ENCODE measurements around the gene SLC27A2.
A peak's percentile ranks its signal among the peaks of the same experiment; 100 is the strongest.
"Not testable (repeated sequence)": the region's sequence is repeated elsewhere in the genome, so short reads cannot be mapped to it uniquely, and the experiment has no call there.

Gene SLC27A2
- total RNA-seq, result 0.39 to 1.2 (median 0.96) reads per million in 3 donors

- H3K27me3 ChIP-seq (replicated peaks; ENCODE audit: control insufficient read depth, insufficient read depth, low read length, poor library complexity, severe bottlenecking), result no peaks in the 10 kb centered on the region
These were observed at the start of gene SLC27A2 for GRCh38 chr15:50181969-50182218. Gene SLC27A2, plus strand, starts transcription at chr15:50182196. Its CDS starts 232 bp downstream, at chr15:50182428.

GRCh38 chr15:50132251-50132984 lies 49.6 kb upstream of the SLC27A2 start:
- H3K4me1 ChIP-seq (ENCODE audit: control insufficient read depth, insufficient read depth, low read length, poor library complexity, severe bottlenecking); H3K27ac ChIP-seq (ENCODE audit: insufficient read depth, low read length, poor library complexity, severe bottlenecking); H3K9me3 ChIP-seq (ENCODE audit: control insufficient read depth, low read length); H3K4me3 ChIP-seq (ENCODE audit: insufficient read depth, low read depth, low read length, poor library complexity, severe bottlenecking); H3K36me3 ChIP-seq (ENCODE audit: control insufficient read depth, insufficient read depth, low read length); DNase-seq; H3K27me3 ChIP-seq (replicated peaks; ENCODE audit: control insufficient read depth, insufficient read depth, low read length, poor library complexity, severe bottlenecking): not testable (repeated sequence)

More at GRCh38 chr15:50181969-50182218, at the start of gene SLC27A2:
- peak in 2 of 3 donors; percentile 6 to 13 for DNase-seq
- H3K36me3 ChIP-seq (ENCODE audit: control insufficient read depth, insufficient read depth, low read length), result no peaks in the 10 kb centered on the region
- H3K4me3 ChIP-seq (ENCODE audit: insufficient read depth, low read depth, low read length, poor library complexity, severe bottlenecking), result peak within 1 kb of the TSS; percentile 58
- no peaks in the 10 kb centered on the region for H3K9me3 ChIP-seq (ENCODE audit: control insufficient read depth, low read length)
- peaks cover 3% of the 10 kb centered on the region for H3K4me1 ChIP-seq (ENCODE audit: control insufficient read depth, insufficient read depth, low read length, poor library complexity, severe bottlenecking)
- no peak within 1 kb of the TSS for H3K27ac ChIP-seq (ENCODE audit: insufficient read depth, low read length, poor library complexity, severe bottlenecking)

- no peaks in the 10 kb centered on the region for H3K27me3 ChIP-seq (replicated peaks; ENCODE audit: control insufficient read depth, insufficient read depth, low read length, poor library complexity, severe bottlenecking)
- no peak for DNase-seq
- H3K27ac ChIP-seq (ENCODE audit: insufficient read depth, low read length, poor library complexity, severe bottlenecking), result no peak overlapping the region
- no peaks in the 10 kb centered on the region for H3K4me1 ChIP-seq (ENCODE audit: control insufficient read depth, insufficient read depth, low read length, poor library complexity, severe bottlenecking)
- no peaks in the 10 kb centered on the region for H3K36me3 ChIP-seq (ENCODE audit: control insufficient read depth, insufficient read depth, low read length)
- no peaks in the 10 kb centered on the region for H3K9me3 ChIP-seq (ENCODE audit: control insufficient read depth, low read length)
- no peak overlapping the region for H3K4me3 ChIP-seq (ENCODE audit: insufficient read depth, low read depth, low read length, poor library complexity, severe bottlenecking)
These were observed 47.4 kb upstream of the SLC27A2 start for GRCh38 chr15:50134524-50135024.

- no peaks in the 10 kb centered on the region for H3K36me3 ChIP-seq (ENCODE audit: control insufficient read depth, insufficient read depth, low read length)
- H3K27me3 ChIP-seq (replicated peaks; ENCODE audit: control insufficient read depth, insufficient read depth, low read length, poor library complexity, severe bottlenecking), result no peaks in the 10 kb centered on the region
- no peaks in the 10 kb centered on the region for H3K9me3 ChIP-seq (ENCODE audit: control insufficient read depth, low read length)
- H3K27ac ChIP-seq (ENCODE audit: insufficient read depth, low read length, poor library complexity, severe bottlenecking), result no peak overlapping the region
- DNase-seq, result no peak
- H3K4me1 ChIP-seq (ENCODE audit: control insufficient read depth, insufficient read depth, low read length, poor library complexity, severe bottlenecking), result no peaks in the 10 kb centered on the region
- H3K4me3 ChIP-seq (ENCODE audit: insufficient read depth, low read depth, low read length, poor library complexity, severe bottlenecking), result no peak overlapping the region
These were observed 46.9 kb upstream of the SLC27A2 start for GRCh38 chr15:50135031-50135551.

- DNase-seq, result no peak
- Histone ChIP-seq H3K4me1 (ENCODE audit: control insufficient read depth, insufficient read depth, low read length, poor library complexity, severe bottlenecking) (no peaks in the 10 kb centered on the region), H3K4me3 (ENCODE audit: insufficient read depth, low read depth, low read length, poor library complexity, severe bottlenecking) (no peak overlapping the region), H3K9me3 (ENCODE audit: control insufficient read depth, low read length) (no peaks in the 10 kb centered on the region), H3K36me3 (ENCODE audit: control insufficient read depth, insufficient read depth, low read length) (no peaks in the 10 kb centered on the region), H3K27me3 (replicated peaks; ENCODE audit: control insufficient read depth, insufficient read depth, low read length, poor library complexity, severe bottlenecking) (no peaks in the 10 kb centered on the region), H3K27ac (ENCODE audit: insufficient read depth, low read length, poor library complexity, severe bottlenecking) (no peak overlapping the region)
These were observed 44.6 kb upstream of the SLC27A2 start for GRCh38 chr15:50137330-50137761.

- Histone ChIP-seq H3K36me3 (ENCODE audit: control insufficient read depth, insufficient read depth, low read length) (no peaks in the 10 kb centered on the region), H3K27ac (ENCODE audit: insufficient read depth, low read length, poor library complexity, severe bottlenecking) (no peak overlapping the region), H3K4me1 (ENCODE audit: control insufficient read depth, insufficient read depth, low read length, poor library complexity, severe bottlenecking) (no peaks in the 10 kb centered on the region), H3K9me3 (ENCODE audit: control insufficient read depth, low read length) (no peaks in the 10 kb centered on the region), H3K27me3 (replicated peaks; ENCODE audit: control insufficient read depth, insufficient read depth, low read length, poor library complexity, severe bottlenecking) (no peaks in the 10 kb centered on the region), H3K4me3 (ENCODE audit: insufficient read depth, low read depth, low read length, poor library complexity, severe bottlenecking) (no peak overlapping the region)
- no peak for DNase-seq
These were observed 44.1 kb upstream of the SLC27A2 start for GRCh38 chr15:50137893-50138292.

- Histone ChIP-seq H3K4me1 (ENCODE audit: control insufficient read depth, insufficient read depth, low read length, poor library complexity, severe bottlenecking) (no peaks in the 10 kb centered on the region), H3K27me3 (replicated peaks; ENCODE audit: control insufficient read depth, insufficient read depth, low read length, poor library complexity, severe bottlenecking) (no peaks in the 10 kb centered on the region), H3K9me3 (ENCODE audit: control insufficient read depth, low read length) (no peaks in the 10 kb centered on the region), H3K27ac (ENCODE audit: insufficient read depth, low read length, poor library complexity, severe bottlenecking) (no peak overlapping the region), H3K4me3 (ENCODE audit: insufficient read depth, low read depth, low read length, poor library complexity, severe bottlenecking) (no peak overlapping the region), H3K36me3 (ENCODE audit: control insufficient read depth, insufficient read depth, low read length) (no peaks in the 10 kb centered on the region)
- DNase-seq, result no peak
These were observed 43.6 kb upstream of the SLC27A2 start for GRCh38 chr15:50138391-50138790.

- DNase-seq, result no peak
- Histone ChIP-seq H3K9me3 (ENCODE audit: control insufficient read depth, low read length) (no peaks in the 10 kb centered on the region), H3K4me3 (ENCODE audit: insufficient read depth, low read depth, low read length, poor library complexity, severe bottlenecking) (no peak overlapping the region), H3K36me3 (ENCODE audit: control insufficient read depth, insufficient read depth, low read length) (no peaks in the 10 kb centered on the region), H3K4me1 (ENCODE audit: control insufficient read depth, insufficient read depth, low read length, poor library complexity, severe bottlenecking) (no peaks in the 10 kb centered on the region), H3K27ac (ENCODE audit: insufficient read depth, low read length, poor library complexity, severe bottlenecking) (no peak overlapping the region), H3K27me3 (replicated peaks; ENCODE audit: control insufficient read depth, insufficient read depth, low read length, poor library complexity, severe bottlenecking) (no peaks in the 10 kb centered on the region)
These were observed 41.9 kb upstream of the SLC27A2 start for GRCh38 chr15:50140098-50140497.

GRCh38 chr15:50140983-50141382 lies 41.0 kb upstream of the SLC27A2 start:
- H3K27me3 ChIP-seq (replicated peaks; ENCODE audit: control insufficient read depth, insufficient read depth, low read length, poor library complexity, severe bottlenecking), result no peaks in the 10 kb centered on the region
- no peaks in the 10 kb centered on the region for H3K36me3 ChIP-seq (ENCODE audit: control insufficient read depth, insufficient read depth, low read length)
- no peak overlapping the region for H3K27ac ChIP-seq (ENCODE audit: insufficient read depth, low read length, poor library complexity, severe bottlenecking)
- no peak for DNase-seq
- H3K9me3 ChIP-seq (ENCODE audit: control insufficient read depth, low read length), result no peaks in the 10 kb centered on the region
- no peaks in the 10 kb centered on the region for H3K4me1 ChIP-seq (ENCODE audit: control insufficient read depth, insufficient read depth, low read length, poor library complexity, severe bottlenecking)
- H3K4me3 ChIP-seq (ENCODE audit: insufficient read depth, low read depth, low read length, poor library complexity, severe bottlenecking), result no peak overlapping the region

- H3K36me3 ChIP-seq (ENCODE audit: control insufficient read depth, insufficient read depth, low read length), result no peaks in the 10 kb centered on the region
- H3K4me3 ChIP-seq (ENCODE audit: insufficient read depth, low read depth, low read length, poor library complexity, severe bottlenecking), result no peak overlapping the region
- no peak for DNase-seq
- no peaks in the 10 kb centered on the region for H3K9me3 ChIP-seq (ENCODE audit: control insufficient read depth, low read length)
- H3K27me3 ChIP-seq (replicated peaks; ENCODE audit: control insufficient read depth, insufficient read depth, low read length, poor library complexity, severe bottlenecking), result no peaks in the 10 kb centered on the region
- no peaks in the 10 kb centered on the region for H3K4me1 ChIP-seq (ENCODE audit: control insufficient read depth, insufficient read depth, low read length, poor library complexity, severe bottlenecking)
- no peak overlapping the region for H3K27ac ChIP-seq (ENCODE audit: insufficient read depth, low read length, poor library complexity, severe bottlenecking)
These were observed 40.1 kb upstream of the SLC27A2 start for GRCh38 chr15:50141856-50142255.

Data from effector memory CD4-positive, alpha-beta T cell (primary cell).